Neural cell (in vitro differentiated cells): ENCODE results near the gene NOSTRIN. TPM values are rescaled to one million over a fixed set of nuclear protein-coding genes. Genes with fewer than 3 reads are reported as not detected.

ENCODE experiments used
- H2AFZ ChIP-seq: fragments of 200-600, 300-800 bp; sonication (generic), shearing (Covaris generic); 2 replicates; pipeline ENCODE4 v1.6.0; 2014; ENCODE audit warnings: low read depth, mild to moderate bottlenecking, antibody characterized with exemption, low read length, moderate library complexity
- H3F3A ChIP-seq: fragments of 200-600 bp; shearing (Covaris generic); 2 replicates; pipeline ENCODE4 v1.6.1; 2016; ENCODE audit warnings: mild to moderate bottlenecking, moderate library complexity, mixed read lengths, antibody characterized with exemption, low read length; ENCODE audit not compliant: insufficient read depth, poor library complexity, severe bottlenecking
- H3K27ac ChIP-seq: fragments of 200-600, 300-800 bp; sonication (generic), shearing (Covaris generic); 2 replicates; pipeline ENCODE4 v1.5.1; 2014; ENCODE audit warnings: mild to moderate bottlenecking, low read length, moderate library complexity
- H3K27me3 ChIP-seq: fragments of 300-800, 200-600 bp; sonication (generic), shearing (Covaris generic); 2 replicates; pipeline ENCODE4 v1.6.0; 2014; ENCODE audit warnings: mild to moderate bottlenecking, low read depth, low read length, moderate library complexity; ENCODE audit not compliant: insufficient read depth
- H3K36me3 ChIP-seq: fragments of 300-800, 200-600 bp; sonication (generic), shearing (Covaris generic); 2 replicates; pipeline ENCODE4 v1.5.1; 2014; ENCODE audit warnings: mild to moderate bottlenecking, antibody characterized with exemption, low read length, moderate library complexity; ENCODE audit not compliant: insufficient read depth
- H3K4me2 ChIP-seq: fragments of 300-800, 200-600 bp; sonication (generic), shearing (Covaris generic); 2 replicates; pipeline ENCODE4 v1.6.0; 2014; ENCODE audit warnings: mild to moderate bottlenecking, low read length
- H3K4me3 ChIP-seq: fragments of 300-800, 200-600 bp; sonication (generic), shearing (Covaris generic); 2 replicates; pipeline ENCODE4 v1.5.1; 2014; ENCODE audit warnings: mild to moderate bottlenecking, low read length, moderate library complexity
- H3K79me2 ChIP-seq: fragments of 200-600 bp; shearing (Covaris generic); replicated peaks from 2 replicates; pipeline ENCODE4 v1.6.0; 2014; ENCODE audit warnings: mild to moderate bottlenecking, low read length, moderate library complexity; ENCODE audit not compliant: insufficient read depth
- H3K9ac ChIP-seq: fragments of 300-800, 200-600 bp; sonication (generic), shearing (Covaris generic); 2 replicates; pipeline ENCODE4 v1.6.1; 2016; ENCODE audit warnings: mild to moderate bottlenecking, low read length, mixed read lengths
- H3K9me2 ChIP-seq: fragments of 200-600 bp; shearing (Covaris generic); 2 replicates; pipeline ENCODE4 v1.6.1; 2016; ENCODE audit warnings: mild to moderate bottlenecking, low read length, mixed read lengths; ENCODE audit not compliant: insufficient read depth
- H3K9me3 ChIP-seq: fragments of 200-600, 300-800 bp; sonication (generic), shearing (Covaris generic); 2 replicates; pipeline ENCODE4 v1.6.1; 2016; ENCODE audit warnings: mild to moderate bottlenecking, mixed run types, low read length, moderate library complexity, mixed read lengths
- H4K20me1 ChIP-seq: fragments of 200-600 bp; shearing (Covaris generic); 2 replicates; pipeline ENCODE4 v1.6.1; 2016; ENCODE audit warnings: mild to moderate bottlenecking, mixed run types; ENCODE audit not compliant: insufficient read depth
- CTCF ChIP-seq: fragments of 450-650 bp; IDR thresholded peaks from 2 replicates; pipeline ENCODE4 v1.5.1; 2014; ENCODE audit warnings: antibody characterized with exemption, mild to moderate bottlenecking, moderate library complexity; ENCODE audit not compliant: poor library complexity, severe bottlenecking
- EP300 ChIP-seq: fragments of 450-650 bp; conservative IDR thresholded peaks from 2 replicates; pipeline ENCODE4 v1.6.1; 2014; ENCODE audit warnings: antibody characterized with exemption, mild to moderate bottlenecking, moderate library complexity; ENCODE audit not compliant: poor library complexity, severe bottlenecking
- EZH2 ChIP-seq: fragments of 200-600, 300-800 bp; shearing (Covaris generic), sonication (generic); IDR thresholded peaks from 2 replicates; pipeline ENCODE4 v1.6.1; 2014; ENCODE audit warnings: antibody characterized with exemption, low read length, borderline replicate concordance, mild to moderate bottlenecking; ENCODE audit not compliant: insufficient read depth, poor library complexity, severe bottlenecking
- MXI1 ChIP-seq: fragments of 450-650 bp; conservative IDR thresholded peaks from 2 replicates; pipeline ENCODE4 v1.6.1; 2014; ENCODE audit warnings: antibody characterized with exemption, mild to moderate bottlenecking; ENCODE audit not compliant: poor library complexity, severe bottlenecking
- POLR2AphosphoS5 ChIP-seq: IDR thresholded peaks from 2 replicates; pipeline ENCODE4 v1.6.1; 2012
- RAD21 ChIP-seq: fragments of 450-650 bp; conservative IDR thresholded peaks from 2 replicates; pipeline ENCODE4 v1.6.1; 2014; ENCODE audit warnings: antibody characterized with exemption, mild to moderate bottlenecking, moderate library complexity
- SMC3 ChIP-seq: fragments of 450-650 bp; conservative IDR thresholded peaks from 2 replicates; pipeline ENCODE4 v1.6.1; 2014; ENCODE audit warnings: antibody characterized with exemption, mild to moderate bottlenecking, moderate library complexity; ENCODE audit not compliant: poor library complexity
- TAF1 ChIP-seq: IDR thresholded peaks from 2 replicates; pipeline ENCODE4 v1.6.1; 2012; ENCODE audit warnings: low read depth
- polyA plus RNA-seq: library from polyadenylated mRNA; depleted of rRNA; stranded (reverse); fragments of >200 nt; gene quantifications from 2 replicates; pipeline ENCODE4 v1.2.3, GENCODE V29; 2014
- TF ChIP-seq, protein P1 (sequence below): IDR thresholded peaks from 2 replicates; pipeline ENCODE4 v1.6.1; 2012; ENCODE audit warnings: borderline replicate concordance

Gene NOSTRIN
- polyA plus RNA-seq, 1 donor from 2014 or later, result not detected

- no peaks in the 10 kb centered on the region for H4K20me1 ChIP-seq
- no peak overlapping the region for H3K4me2 ChIP-seq
- H3K27ac ChIP-seq, result no peak overlapping the region
- H3K9me2 ChIP-seq, result no peaks in the 10 kb centered on the region
- no peaks in the 10 kb centered on the region for H3K36me3 ChIP-seq
- H3K9me3 ChIP-seq, result peaks cover 3% of the 10 kb centered on the region
- H3K79me2 ChIP-seq, result no peaks in the 10 kb centered on the region
- no peak overlapping the region for H3K9ac ChIP-seq
- no peak overlapping the region for H2AFZ ChIP-seq
- H3K27me3 ChIP-seq, result peaks cover 3% of the 10 kb centered on the region
- TF ChIP-seq POLR2AphosphoS5 (no peak), SMC3 (no peak), EP300 (no peak), CTCF (no peak), RAD21 (no peak), MXI1 (no peak), EZH2 (no peak), TAF1 (no peak)
- TF ChIP-seq, protein P1, sequence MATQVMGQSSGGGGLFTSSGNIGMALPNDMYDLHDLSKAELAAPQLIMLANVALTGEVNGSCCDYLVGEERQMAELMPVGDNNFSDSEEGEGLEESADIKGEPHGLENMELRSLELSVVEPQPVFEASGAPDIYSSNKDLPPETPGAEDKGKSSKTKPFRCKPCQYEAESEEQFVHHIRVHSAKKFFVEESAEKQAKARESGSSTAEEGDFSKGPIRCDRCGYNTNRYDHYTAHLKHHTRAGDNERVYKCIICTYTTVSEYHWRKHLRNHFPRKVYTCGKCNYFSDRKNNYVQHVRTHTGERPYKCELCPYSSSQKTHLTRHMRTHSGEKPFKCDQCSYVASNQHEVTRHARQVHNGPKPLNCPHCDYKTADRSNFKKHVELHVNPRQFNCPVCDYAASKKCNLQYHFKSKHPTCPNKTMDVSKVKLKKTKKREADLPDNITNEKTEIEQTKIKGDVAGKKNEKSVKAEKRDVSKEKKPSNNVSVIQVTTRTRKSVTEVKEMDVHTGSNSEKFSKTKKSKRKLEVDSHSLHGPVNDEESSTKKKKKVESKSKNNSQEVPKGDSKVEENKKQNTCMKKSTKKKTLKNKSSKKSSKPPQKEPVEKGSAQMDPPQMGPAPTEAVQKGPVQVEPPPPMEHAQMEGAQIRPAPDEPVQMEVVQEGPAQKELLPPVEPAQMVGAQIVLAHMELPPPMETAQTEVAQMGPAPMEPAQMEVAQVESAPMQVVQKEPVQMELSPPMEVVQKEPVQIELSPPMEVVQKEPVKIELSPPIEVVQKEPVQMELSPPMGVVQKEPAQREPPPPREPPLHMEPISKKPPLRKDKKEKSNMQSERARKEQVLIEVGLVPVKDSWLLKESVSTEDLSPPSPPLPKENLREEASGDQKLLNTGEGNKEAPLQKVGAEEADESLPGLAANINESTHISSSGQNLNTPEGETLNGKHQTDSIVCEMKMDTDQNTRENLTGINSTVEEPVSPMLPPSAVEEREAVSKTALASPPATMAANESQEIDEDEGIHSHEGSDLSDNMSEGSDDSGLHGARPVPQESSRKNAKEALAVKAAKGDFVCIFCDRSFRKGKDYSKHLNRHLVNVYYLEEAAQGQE, result no peak
- peaks cover 13% of the 10 kb centered on the region for H3F3A ChIP-seq
- no peak overlapping the region for H3K4me3 ChIP-seq
Observed at GRCh38 chr2:168913495-168913894, 111.1 kb downstream of the NOSTRIN start.

Other genes with a start within 250 kb of the NOSTRIN start
- 1.8 and 2.7 TPM in 2 replicates for gene SPC25, start 87.8 kb downstream of the NOSTRIN start, polyA plus RNA-seq
- not detected in 2 replicates for gene G6PC2, start 98.7 kb downstream of the NOSTRIN start, polyA plus RNA-seq
- gene ABCB11, start 228.7 kb downstream of the NOSTRIN start, polyA plus RNA-seq, result not detected in 2 replicates